Activated naive CD8-positive, alpha-beta T cell treated with anti-CD3 and anti-CD28 coated beads for 36 hours (primary cell): ENCODE measurements around the gene PRR5L. TPM values are rescaled to one million over a fixed set of nuclear protein-coding genes. Genes with fewer than 3 reads are reported as not detected.

Experiments
- DNase-seq: peaks from one replicate; pipeline ENCODE4 v3.0.0; 2021
- H3K27ac Mint-ChIP-seq: one replicate; pipeline ENCODE4 v1.8.0; 2022; ENCODE audit warnings: mild to moderate bottlenecking, moderate library complexity, mixed read lengths
- H3K27me3 Mint-ChIP-seq: one replicate; pipeline ENCODE4 v1.8.0; 2022; ENCODE audit warnings: mild to moderate bottlenecking, mixed read lengths
- H3K36me3 Mint-ChIP-seq: one replicate; pipeline ENCODE4 v1.8.0; 2021; ENCODE audit warnings: mild to moderate bottlenecking, mixed read lengths
- H3K4me1 Mint-ChIP-seq: one replicate; pipeline ENCODE4 v1.8.0; 2021; ENCODE audit warnings: mixed read lengths
- H3K4me3 Mint-ChIP-seq: one replicate; pipeline ENCODE4 v1.8.0; 2022; ENCODE audit warnings: mild to moderate bottlenecking, moderate library complexity, mixed read lengths
- H3K9me3 Mint-ChIP-seq: one replicate; pipeline ENCODE4 v1.8.0; 2022; ENCODE audit warnings: mixed read lengths
- total RNA-seq, 2 experiments: library from RNA; stranded (reverse); gene quantifications; one replicate each; pipeline ENCODE4 v1.2.3, GENCODE V29; 2021

PRR5L gene
- total RNA-seq, 2 experiments from 2014 or later = 6.0 to 6.9 TPM

DNA sequence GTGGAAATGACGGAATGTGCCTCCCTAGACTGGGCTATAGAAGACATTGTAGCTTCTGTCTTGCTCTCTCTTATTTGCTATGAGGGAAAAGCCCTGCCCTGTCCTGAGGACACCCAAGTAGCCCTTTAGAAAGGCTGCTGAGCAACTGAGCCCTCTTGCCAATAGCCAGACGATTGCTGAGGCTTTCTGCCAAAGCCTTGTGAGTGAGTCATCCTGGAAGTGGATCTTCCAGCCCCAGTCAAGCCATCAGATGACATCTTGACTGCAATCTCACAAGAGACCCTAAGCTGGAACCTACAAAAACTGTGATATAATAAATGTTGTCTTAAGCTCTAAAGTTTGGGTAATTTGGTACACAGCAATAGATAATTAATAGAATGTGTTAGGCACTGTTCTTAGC is 217.9 kb downstream of the PRR5L start:
- H3K9me3 Mint-ChIP-seq = peaks cover 4% of the 10 kb centered on the region
- H3K4me1 Mint-ChIP-seq = peaks cover 7% of the 10 kb centered on the region
- H3K4me3 Mint-ChIP-seq = no peak overlapping the region
- H3K27me3 Mint-ChIP-seq = peaks cover 19% of the 10 kb centered on the region
- no peak overlapping the region for H3K27ac Mint-ChIP-seq
- no peak for DNase-seq
- peaks cover 5% of the 10 kb centered on the region for H3K36me3 Mint-ChIP-seq

Other genes starting within 250 kb of the PRR5L start
- gene COMMD9, start 6.9 kb upstream of the PRR5L start, total RNA-seq = 10 to 100 TPM; 51.1 to 56.9 TPM
- 1 to 10 TPM; 8.5 to 9.8 TPM for gene TRAF6, start 214.0 kb downstream of the PRR5L start, total RNA-seq